Stimulated activated CD8-positive, alpha-beta memory T cell treated with anti-CD3 and anti-CD28 coated beads, Interleukin-12 subunit alpha, Interleukin-12 subunit beta, amount 100 ng/mL, for 24 hours (primary cell): Measurements from ENCODE around the gene MUC16.

Experiments
- DNase-seq: peaks from one replicate; pipeline ENCODE4 v3.0.0-alpha.2; 2020; ENCODE audit errors: extremely low read depth

Gene MUC16

DNA sequence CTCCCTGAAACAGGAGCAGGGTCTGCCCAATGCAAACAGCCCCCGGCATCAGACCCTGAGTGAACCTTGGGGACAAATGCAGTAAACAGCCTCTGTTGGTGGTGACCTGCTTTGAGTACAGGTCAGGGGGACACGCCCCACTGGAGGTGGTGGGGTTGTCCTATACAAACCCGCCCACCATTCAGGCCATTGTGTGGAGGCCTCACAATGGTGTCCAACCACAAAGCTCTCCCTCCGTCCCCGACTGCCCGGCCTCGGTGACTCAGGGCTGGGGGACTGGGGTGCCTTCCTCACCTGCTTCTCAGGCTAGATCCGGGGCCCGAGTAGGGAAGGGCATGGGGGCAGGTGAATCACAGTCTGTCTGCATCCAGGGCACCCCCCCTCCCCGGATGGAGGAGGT is 1.5 kb downstream of the MUC16 start:
- DNase-seq = no peak

DNA sequence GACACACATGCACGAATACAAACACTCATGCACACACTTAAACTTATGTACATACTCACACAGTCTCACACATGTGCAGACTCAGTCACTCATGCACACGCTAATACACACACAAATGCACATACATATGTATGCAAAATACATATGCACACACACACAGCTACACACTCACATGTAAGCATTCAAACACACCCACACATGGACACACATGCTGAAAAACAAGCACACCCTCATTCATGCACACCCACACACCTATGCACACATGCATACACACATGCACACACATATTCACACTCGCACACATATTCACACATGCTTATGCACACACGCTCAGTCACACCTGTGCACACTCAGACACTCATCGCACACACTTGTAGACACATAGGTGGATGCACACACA is 9.3 kb downstream of the MUC16 start:
- DNase-seq = no peak

DNA sequence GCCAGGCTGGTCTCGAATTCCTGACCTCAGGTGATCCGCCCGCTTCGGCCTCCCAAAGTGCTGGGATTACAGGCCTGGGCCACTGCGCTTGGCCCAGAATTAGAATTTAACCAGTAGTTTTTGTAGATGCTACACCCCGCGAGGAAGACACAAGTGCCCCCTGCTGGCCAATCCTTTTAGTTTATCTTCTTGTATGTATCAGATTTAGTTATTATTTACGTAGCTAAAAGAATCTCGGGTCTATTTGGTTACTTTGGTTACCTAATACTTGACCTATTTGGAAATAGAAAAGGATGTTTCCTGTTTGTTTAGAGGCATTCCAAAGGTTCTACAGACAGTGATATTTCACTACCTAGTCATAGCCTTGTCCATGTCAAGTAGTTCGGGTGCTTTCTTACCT is 22.0 kb downstream of the MUC16 start:
- DNase-seq = no peak

DNA sequence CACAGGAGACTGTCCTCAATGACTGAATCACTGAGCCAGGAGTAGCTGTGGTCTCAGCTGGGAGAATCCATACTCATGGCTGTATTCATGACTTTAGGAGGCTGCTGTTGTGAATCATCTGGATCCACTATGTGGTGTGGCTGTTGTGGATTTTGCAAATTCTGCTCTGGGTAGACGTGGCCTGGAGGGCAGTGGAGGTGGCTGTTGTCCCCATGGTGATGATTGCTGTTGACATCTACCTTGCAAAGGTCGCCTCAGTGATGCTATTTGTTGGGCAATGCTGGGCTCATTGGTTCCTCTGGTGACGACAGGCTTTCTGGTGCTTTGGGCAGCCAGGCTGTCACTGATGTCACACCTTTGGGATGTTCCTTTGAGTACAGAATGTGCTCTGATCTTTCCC is 23.9 kb downstream of the MUC16 start:
- DNase-seq = no peak

DNA sequence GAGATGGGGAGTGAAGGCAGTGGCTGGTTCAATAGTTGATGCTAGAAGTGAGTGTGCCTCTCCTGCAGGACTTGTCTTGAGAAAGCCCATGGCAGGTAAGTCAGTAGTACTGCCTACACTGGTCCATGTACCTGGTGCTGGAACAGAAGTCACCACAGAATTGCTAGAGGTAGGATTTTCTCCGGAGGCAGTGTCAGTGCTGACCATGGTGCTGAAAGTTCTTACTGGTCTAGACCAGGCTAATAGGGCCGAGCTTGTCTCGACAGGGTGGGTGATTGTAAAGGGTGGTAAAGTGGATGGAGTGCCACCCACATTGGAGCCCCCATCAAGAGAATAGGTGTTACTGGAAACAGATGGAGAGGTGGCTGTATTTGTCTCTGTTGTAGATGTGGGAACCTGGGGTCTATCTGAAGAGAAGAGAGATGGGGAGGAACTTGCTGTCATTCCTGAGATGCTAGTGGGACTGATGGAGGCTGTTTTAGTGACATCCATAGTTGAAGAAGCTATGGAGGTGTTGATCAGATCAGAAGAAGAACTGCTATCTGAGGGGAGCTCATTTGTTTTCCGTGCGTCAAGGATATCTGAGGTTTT is 36.6 kb downstream of the MUC16 start:
- DNase-seq = no peak

DNA sequence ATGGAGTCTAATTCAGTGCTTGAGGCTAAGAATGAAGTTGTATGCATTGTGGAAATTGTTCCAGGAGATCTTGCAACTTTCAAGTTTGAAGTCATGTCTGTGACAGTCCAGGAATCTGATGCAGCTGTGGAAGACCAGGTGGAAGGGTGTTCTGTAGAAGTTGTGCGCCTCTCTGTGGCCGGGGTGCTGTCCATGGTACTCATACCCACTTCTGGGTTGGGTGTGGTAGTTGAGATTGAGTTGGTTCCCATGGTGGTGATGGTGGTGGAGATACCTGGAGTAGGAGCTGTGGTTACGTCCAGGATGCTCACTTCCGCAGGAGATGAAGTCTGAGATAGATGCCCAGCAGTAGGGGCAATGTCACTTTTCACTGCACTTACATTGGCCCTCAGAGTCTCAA is 44.3 kb downstream of the MUC16 start:
- no peak for DNase-seq
